GM21390 (cell line): ENCODE results near the gene PSMG1.
A peak's percentile ranks its signal among the peaks of the same experiment; 100 is the strongest.

Experiments used
- ATAC-seq: cut with Tn5 transposase; IDR thresholded peaks from one replicate; pipeline ENCODE4 v1.9.1; 2021; ENCODE audit not compliant: unreplicated experiment

The PSMG1 gene

GRCh38 chr21:39188521-39189139 is 5.4 kb upstream of the PSMG1 start:
- ATAC-seq: no peak

DNA sequence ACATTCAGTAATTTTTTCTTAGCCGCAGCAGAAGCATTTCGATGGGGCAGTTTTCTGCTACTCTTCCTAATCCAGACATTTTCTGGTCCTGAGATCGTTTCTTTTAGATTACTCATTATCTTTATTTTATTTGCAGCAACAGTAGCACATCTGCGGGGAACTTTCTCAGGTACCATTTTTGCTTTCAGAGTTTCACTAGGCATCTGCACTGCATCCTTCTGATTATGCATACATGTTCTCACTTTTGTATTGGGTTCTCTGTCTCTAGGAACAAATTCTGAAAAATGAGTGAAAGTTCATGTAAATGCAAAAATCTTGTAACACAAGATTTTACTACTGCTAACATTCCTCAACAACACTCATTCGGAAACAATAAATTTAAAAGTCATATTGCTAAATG is 3.9 kb upstream of the PSMG1 start:
- no peak for ATAC-seq

DNA sequence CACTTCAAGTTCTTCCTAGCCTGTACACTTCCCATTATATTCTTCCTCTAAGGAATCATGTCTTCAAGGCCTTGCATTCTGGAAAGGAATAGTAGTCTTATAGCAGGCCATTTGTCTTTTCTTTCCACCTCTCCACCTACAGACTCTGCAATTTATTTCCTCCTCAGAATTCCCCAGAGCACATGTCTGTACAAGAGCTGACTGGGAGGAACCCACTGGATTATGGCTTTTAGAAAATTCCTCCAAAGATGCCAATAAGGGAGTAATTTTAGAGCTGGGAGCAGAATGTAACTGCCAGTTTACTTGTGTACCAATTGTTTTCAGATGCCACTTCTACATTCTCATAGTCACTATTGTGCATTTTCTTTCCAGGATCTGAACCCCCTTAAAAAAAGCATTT is 3.4 kb upstream of the PSMG1 start:
- ATAC-seq: no peak

DNA sequence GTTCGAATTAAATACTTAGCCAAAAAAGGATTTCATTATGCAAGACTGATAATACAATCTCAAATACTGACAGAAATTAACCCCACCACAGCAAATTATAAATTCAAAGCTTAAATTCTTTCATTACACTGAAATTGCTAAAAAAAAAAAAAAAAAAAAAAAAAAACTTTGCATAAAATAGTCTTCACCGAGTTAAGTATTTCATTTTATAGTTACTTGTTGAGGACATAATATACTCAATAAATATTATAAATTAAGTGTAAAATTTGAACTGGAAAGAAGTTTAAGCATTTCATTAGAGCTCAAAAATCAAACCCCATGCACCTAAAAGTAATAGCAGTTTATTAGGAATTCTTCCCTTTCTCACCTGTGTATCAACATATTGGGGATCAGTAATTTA is 1.9 kb upstream of the PSMG1 start:
- no peak for ATAC-seq

GRCh38 chr21:39184050-39184980 is 1.1 kb upstream of the PSMG1 start:
- no peak for ATAC-seq

- peak; percentile 42 for ATAC-seq
Measured at GRCh38 chr21:39182484-39183271, 573 bp downstream of the PSMG1 start.

DNA sequence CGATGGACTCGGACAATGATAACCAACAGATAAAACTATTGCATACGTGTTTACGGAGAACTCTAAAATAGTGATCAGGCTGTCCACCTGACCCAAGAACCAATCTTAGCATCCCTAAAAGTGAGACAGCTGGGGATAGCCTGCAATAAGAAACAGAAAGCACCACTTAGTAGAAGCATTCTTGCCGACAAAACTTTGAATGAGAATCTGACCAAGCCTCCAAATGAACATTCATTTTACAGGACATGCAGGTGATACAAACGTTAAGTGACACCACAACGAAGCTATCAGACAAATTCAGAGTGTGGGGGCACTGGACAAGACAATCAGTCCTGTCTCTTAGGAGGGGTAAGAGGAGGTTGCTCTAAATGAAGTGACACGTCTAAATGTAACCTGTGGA is 1.2 kb downstream of the PSMG1 start:
- no peak for ATAC-seq

GRCh38 chr21:39181205-39181818 is 1.9 kb downstream of the PSMG1 start:
- ATAC-seq: no peak

GRCh38 chr21:39180429-39181019 is 2.7 kb downstream of the PSMG1 start:
- no peak for ATAC-seq

DNA sequence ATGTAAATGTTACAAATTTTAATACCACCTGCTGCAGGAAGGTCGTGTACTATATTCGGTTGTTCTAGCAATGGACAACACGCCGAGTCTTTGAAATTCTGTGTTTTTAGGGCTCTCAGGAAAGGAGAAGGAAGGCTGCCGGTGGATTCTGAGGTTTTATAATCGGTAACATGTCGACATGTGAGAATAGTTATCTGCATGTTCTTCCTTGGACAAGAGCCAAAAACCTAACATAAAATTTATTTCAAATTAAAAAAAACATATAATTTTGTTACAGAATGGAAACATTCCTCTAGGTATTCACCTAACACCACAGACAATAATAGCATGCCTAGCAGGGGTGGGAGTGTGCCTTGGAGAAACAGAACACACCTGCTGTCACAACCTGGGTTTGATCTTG is 4.8 kb downstream of the PSMG1 start:
- ATAC-seq: no peak

- ATAC-seq: no peak
Measured at GRCh38 chr21:39176271-39176709, 7.0 kb downstream of the PSMG1 start.

DNA sequence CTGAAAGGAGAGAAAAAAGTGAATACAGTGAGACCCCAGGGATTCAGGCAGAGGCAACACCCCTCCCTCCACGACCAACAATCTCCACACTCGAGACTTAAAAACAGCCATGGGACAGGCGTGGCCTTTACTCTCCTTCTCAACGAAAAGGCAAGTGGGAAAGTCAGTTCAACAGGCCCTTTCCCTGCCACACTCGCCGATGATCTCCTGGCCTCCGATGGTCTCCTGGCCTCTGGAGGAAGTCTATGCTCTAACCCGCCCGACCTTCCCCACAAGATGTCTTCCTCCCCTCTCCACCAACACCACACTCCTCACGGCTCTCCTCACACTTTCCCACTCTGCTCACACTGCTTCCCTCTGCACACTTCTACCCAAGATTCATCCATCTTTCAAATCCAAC is 7.6 kb downstream of the PSMG1 start:
- no peak for ATAC-seq

DNA sequence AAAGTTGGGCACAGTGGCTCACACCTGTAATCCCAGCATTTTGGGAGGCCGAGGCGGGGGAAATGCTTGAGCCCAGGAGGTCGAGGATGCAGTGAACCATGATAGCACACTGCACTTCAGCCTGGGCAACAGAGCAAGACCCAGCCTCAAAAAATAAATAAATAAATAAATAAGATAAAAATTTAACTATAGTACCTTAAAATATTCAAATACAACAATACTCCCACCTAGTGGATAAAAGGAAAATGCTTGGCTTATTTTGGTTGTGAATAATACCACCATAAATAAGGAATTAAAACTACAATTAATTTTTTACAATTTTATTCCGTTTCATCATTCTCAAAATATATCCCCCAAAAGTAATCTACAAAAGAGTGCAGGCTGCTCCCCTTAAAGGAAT is 8.1 kb downstream of the PSMG1 start:
- no peak for ATAC-seq

DNA sequence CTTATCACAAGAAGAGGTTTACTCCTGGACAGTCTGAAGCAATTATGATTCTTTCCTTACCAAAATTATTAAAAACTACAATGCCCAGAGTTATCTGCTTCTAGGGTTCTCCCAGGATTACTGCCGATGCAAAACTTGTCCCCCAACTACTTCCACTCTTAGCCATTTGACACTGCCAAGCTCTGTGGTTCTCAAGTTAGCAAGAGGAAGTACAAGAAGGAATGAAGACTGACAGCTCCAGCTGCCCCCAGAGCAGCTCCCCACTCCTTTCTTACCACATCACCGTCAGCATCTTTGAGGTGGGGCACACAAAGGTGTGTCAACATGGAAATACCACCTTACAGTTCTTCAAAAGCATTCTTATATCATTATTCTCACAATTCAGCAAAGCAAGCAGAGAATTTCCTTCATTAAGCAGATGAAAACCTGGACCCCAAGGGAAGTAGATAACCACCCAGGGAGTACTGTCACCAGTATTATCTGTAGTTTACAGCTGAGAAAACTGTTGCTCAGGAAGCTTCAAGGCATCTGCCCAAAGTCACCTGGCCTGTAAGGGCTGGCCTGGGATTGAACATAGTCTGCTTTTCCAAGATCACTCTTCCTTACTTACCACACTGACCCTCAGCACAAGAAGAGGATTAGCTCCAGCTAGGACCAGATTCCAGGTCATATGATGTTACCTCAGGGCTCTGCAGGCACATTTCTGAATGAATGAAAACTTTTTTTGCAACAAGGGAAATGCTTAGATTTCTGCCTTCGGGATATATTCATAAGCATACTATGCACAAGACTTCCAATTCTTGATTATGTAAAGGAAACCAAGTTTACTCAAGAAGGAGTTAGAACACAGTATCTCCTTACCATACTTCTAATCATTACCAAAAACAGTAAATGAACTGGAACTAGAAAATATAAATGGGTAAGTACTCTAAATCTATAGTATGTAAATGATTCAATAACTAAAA is 9.3 kb downstream of the PSMG1 start:
- no peak for ATAC-seq

GRCh38 chr21:39169906-39170305 is 13.3 kb downstream of the PSMG1 start:
- ATAC-seq: no peak

GRCh38 chr21:39168800-39169199 is 14.5 kb downstream of the PSMG1 start:
- ATAC-seq: no peak

DNA sequence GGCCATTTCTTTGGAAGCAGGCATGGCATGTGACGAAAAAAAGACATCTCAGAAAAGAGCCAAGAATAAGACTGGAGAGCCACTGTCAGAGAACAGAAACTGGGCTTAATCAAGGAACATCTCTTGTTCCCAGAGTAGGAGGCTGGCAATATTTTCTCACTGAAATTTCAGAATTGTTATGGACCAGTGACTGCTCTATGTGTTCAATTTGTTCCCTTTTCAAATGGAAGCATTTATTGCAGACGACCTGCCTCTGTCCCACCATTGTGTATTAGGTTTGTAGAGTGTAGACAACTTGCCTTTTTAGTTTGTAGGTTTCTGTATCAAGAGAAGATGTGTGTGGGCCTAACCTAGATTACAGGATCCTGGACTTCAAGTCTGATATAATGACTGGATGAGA is 18.7 kb downstream of the PSMG1 start:
- no peak for ATAC-seq

GRCh38 chr21:39161064-39161463 is 22.2 kb downstream of the PSMG1 start:
- ATAC-seq: no peak

- no peak for ATAC-seq
Measured at GRCh38 chr21:39159342-39160063, 23.7 kb downstream of the PSMG1 start.
